MG63 (cell line): Measurements from ENCODE around the gene NDRG3. TPM values are rescaled to one million over a fixed set of nuclear protein-coding genes. Genes with fewer than 3 reads are reported as not detected.
A peak's percentile ranks its signal among the peaks of the same experiment; 100 is the strongest.

Source experiments
- DNase-seq: peaks from one replicate; pipeline ENCODE4 v3.0.0-alpha.2; 2020
- H3K27me3 ChIP-seq: fragments of 250-450 bp; sonication (Bioruptor Pico); 2 replicates; pipeline ENCODE4 v1.5.1; 2020; ENCODE audit warnings: mild to moderate bottlenecking, moderate library complexity
- H3K36me3 ChIP-seq: fragments of 250-450 bp; sonication (Bioruptor Pico); 2 replicates; pipeline ENCODE4 v1.5.1; 2020; ENCODE audit warnings: mild to moderate bottlenecking, moderate library complexity
- H3K4me3 ChIP-seq: fragments of 250-450 bp; sonication (Bioruptor Pico); 2 replicates; pipeline ENCODE4 v1.5.1; 2020; ENCODE audit warnings: mild to moderate bottlenecking, moderate library complexity
- H3K9me3 ChIP-seq: fragments of 250-450 bp; sonication (Bioruptor Pico); 2 replicates; pipeline ENCODE4 v1.5.1; 2020; ENCODE audit warnings: mild to moderate bottlenecking, moderate library complexity
- total RNA-seq: library from RNA; depleted of rRNA; stranded (reverse); fragments of >200 nt; shearing (Covaris generic); gene quantifications from 2 replicates; pipeline ENCODE4 v1.2.3, GENCODE V29; 2014; ENCODE audit warnings: low replicate concordance; rRNA removed

The NDRG3 gene
- 56.3 and 59.5 TPM in 2 replicates for total RNA-seq

DNA sequence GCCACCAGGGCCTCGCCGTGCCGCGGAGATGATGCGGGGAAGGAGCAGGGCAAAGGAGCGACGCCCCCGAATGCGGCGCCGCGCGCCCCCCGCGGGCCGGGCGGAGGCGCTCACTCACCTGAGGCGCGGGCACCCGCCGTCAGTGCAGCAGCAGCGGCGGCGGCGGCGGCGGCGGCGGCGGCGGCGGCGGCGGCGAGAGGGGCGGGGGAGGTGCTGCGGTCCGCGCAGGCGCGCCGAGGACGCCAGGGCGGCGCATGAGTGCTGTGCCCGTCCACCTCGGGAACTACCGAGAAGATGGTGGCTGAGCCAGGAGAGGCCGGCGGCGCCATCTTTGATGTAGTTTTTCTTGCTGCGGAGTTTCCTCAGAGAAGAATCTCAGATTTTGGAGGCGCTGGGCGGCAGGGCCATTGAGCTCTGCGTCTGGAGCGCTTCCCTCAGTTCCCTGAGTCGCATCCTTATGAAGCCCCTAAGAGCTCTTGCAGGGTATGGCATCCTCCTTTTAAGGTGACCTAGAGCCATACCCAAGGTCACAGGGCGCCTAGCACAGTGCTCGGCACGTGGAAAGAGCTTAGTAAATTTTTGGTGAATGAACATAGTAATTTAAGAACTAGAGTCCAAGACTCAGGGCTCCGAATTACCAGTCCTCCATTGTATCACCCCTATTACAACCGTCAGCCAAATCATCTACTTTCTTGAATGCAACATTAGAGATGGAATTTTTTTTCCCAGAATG, at the start of gene NDRG3:
NDRG3 (minus strand) TSS at position 164 of the 733 bp plus-strand sequence. CDS start 24,355 bp downstream, outside the sequence.
- Histone ChIP-seq H3K27me3 (no peaks in the 10 kb centered on the region), H3K4me3 (peak within 1 kb of the TSS; percentile 73), H3K36me3 (peaks cover 11% of the 10 kb centered on the region), H3K9me3 (no peaks in the 10 kb centered on the region)
- DNase-seq: peak; percentile 92

DNA sequence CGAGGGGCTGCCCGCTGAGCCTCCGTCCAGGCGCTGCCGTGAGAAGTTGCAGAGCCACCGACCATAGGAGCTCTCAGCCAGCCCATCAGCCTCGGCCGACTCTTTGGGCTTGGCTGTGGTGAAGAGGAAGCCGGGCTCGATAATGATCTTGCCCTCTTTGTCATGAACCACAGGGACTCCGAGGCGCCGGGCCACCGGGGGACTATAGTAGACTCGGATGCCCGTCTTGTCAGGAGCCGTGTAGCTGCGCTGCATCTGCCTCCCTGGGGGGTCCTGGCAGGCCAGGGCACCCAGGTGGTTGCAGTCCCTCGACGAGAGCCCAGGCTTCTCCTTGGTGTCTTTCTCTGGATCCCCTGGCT, 48.2 kb upstream of the NDRG3 start:
- no peaks in the 10 kb centered on the region for H3K9me3 ChIP-seq
- H3K36me3 ChIP-seq: peaks cover 90% of the 10 kb centered on the region
- no peak overlapping the region for H3K4me3 ChIP-seq
- no peak for DNase-seq
- no peaks in the 10 kb centered on the region for H3K27me3 ChIP-seq

DNA sequence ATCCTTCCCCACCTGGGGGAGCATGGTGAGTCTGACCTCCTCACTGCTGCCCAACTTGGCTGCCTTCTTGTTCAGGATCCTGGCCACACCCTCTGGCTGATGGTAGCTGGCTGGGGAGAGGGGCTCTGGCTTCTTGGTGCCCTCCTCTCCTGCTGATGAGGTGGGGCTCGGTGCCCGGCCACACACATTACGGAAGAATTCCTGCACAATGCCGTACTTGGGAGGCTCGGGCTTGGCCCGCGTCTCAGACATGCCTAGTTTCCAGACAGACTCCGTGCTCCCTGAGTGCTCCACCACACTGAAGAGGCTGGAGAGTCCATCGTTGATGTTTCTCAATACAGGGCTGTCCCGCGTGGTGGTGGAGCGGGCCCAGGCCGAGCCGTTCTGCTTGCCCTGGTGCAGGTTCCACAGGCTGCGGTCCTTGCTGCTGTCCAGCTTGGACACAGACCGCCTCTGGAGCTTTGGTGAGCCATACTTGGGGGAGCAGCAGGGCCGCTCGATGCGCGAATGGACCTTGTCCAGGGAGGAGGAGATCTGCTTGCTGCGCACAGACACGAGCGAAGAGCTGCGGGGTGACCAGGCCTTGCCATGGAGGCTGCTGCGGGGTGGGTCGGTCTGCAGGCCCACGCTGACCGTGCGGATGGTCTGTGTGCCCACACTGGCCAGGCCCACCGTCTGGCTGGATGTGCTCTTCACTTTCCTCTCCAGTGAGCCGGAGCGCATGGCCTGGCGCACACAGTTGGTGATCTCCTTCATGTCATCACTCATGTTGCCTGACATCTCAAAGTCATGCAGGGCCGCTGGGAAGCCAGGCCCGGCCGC, 47.6 kb upstream of the NDRG3 start:
- no peaks in the 10 kb centered on the region for H3K9me3 ChIP-seq
- peaks cover 90% of the 10 kb centered on the region for H3K36me3 ChIP-seq
- no peak overlapping the region for H3K4me3 ChIP-seq
- no peak for DNase-seq
- no peaks in the 10 kb centered on the region for H3K27me3 ChIP-seq

- H3K4me3 ChIP-seq: no peak overlapping the region
- peaks cover 84% of the 10 kb centered on the region for H3K36me3 ChIP-seq
- peak; percentile 74 for DNase-seq
- H3K9me3 ChIP-seq: no peaks in the 10 kb centered on the region
- H3K27me3 ChIP-seq: no peaks in the 10 kb centered on the region
Measured at GRCh38 chr20:36792422-36792821, 46.5 kb upstream of the NDRG3 start.

- H3K36me3 ChIP-seq: peaks cover 84% of the 10 kb centered on the region
- H3K27me3 ChIP-seq: no peaks in the 10 kb centered on the region
- no peak for DNase-seq
- H3K9me3 ChIP-seq: no peaks in the 10 kb centered on the region
- no peak overlapping the region for H3K4me3 ChIP-seq
Measured at GRCh38 chr20:36791862-36792261, 46.0 kb upstream of the NDRG3 start.

DNA sequence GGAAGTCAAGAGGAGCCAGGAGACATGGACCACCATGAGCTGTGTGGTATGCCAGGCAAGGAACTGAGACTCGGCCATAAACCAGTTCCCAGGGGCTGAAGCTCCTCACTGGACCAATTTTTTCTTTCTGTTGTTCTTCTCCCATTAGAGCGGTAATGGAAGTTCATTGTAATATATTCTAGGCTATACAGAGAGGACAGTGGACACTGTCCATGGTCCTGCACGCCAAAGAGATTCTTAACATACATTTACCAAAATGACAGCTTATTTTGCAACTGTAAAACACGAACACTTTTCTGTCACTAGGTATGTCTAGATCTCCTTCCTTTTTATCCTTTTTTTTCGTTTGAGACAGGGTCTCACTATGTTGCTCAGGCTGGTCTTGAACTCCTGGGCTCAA, 40.8 kb upstream of the NDRG3 start:
- DNase-seq: no peak
- Histone ChIP-seq H3K36me3 (peaks cover 84% of the 10 kb centered on the region), H3K9me3 (no peaks in the 10 kb centered on the region), H3K27me3 (no peaks in the 10 kb centered on the region), H3K4me3 (no peak overlapping the region)

- Histone ChIP-seq H3K27me3 (no peaks in the 10 kb centered on the region), H3K36me3 (peaks cover 80% of the 10 kb centered on the region), H3K4me3 (no peak overlapping the region), H3K9me3 (no peaks in the 10 kb centered on the region)
- no peak for DNase-seq
Measured at GRCh38 chr20:36786246-36786645, 40.4 kb upstream of the NDRG3 start.

- no peak for DNase-seq
Measured at GRCh38 chr20:36785308-36785707, 39.4 kb upstream of the NDRG3 start.

DNA sequence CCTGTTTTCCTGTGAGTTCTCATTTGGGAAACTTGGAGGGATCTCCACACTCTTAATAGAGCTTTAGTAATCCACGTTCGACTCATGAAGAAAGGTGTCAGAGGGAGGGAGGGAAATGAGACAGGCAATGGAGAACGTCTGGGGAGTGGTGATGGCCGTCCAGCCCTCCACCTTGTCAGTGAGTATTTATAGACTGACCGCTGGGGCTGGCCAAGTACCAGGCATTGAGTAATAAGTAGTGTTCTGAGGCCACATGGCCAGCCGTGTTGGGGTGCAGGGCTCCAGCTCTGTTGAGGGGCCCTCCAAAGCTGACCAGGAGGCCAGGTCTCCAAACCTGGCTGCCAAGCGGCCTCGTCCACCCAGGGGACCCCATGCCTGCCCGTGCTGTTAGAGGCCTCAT, 39.0 kb upstream of the NDRG3 start:
- DNase-seq: no peak
- H3K9me3 ChIP-seq: no peaks in the 10 kb centered on the region
- no peaks in the 10 kb centered on the region for H3K27me3 ChIP-seq
- H3K4me3 ChIP-seq: no peak overlapping the region
- H3K36me3 ChIP-seq: peaks cover 86% of the 10 kb centered on the region

More at GRCh38 chr20:36785308-36785707, 39.4 kb upstream of the NDRG3 start:
- Histone ChIP-seq H3K4me3 (no peak overlapping the region), H3K9me3 (no peaks in the 10 kb centered on the region), H3K27me3 (no peaks in the 10 kb centered on the region), H3K36me3 (peaks cover 82% of the 10 kb centered on the region)

- DNase-seq: no peak
- H3K9me3 ChIP-seq: no peaks in the 10 kb centered on the region
- H3K4me3 ChIP-seq: no peak overlapping the region
- no peaks in the 10 kb centered on the region for H3K27me3 ChIP-seq
- H3K36me3 ChIP-seq: peaks cover 85% of the 10 kb centered on the region
Measured at GRCh38 chr20:36784116-36784515, 38.2 kb upstream of the NDRG3 start.

- no peaks in the 10 kb centered on the region for H3K27me3 ChIP-seq
- DNase-seq: no peak
- no peak overlapping the region for H3K4me3 ChIP-seq
- no peaks in the 10 kb centered on the region for H3K9me3 ChIP-seq
- peaks cover 51% of the 10 kb centered on the region for H3K36me3 ChIP-seq
Measured at GRCh38 chr20:36779656-36780025, 33.8 kb upstream of the NDRG3 start.

DNA sequence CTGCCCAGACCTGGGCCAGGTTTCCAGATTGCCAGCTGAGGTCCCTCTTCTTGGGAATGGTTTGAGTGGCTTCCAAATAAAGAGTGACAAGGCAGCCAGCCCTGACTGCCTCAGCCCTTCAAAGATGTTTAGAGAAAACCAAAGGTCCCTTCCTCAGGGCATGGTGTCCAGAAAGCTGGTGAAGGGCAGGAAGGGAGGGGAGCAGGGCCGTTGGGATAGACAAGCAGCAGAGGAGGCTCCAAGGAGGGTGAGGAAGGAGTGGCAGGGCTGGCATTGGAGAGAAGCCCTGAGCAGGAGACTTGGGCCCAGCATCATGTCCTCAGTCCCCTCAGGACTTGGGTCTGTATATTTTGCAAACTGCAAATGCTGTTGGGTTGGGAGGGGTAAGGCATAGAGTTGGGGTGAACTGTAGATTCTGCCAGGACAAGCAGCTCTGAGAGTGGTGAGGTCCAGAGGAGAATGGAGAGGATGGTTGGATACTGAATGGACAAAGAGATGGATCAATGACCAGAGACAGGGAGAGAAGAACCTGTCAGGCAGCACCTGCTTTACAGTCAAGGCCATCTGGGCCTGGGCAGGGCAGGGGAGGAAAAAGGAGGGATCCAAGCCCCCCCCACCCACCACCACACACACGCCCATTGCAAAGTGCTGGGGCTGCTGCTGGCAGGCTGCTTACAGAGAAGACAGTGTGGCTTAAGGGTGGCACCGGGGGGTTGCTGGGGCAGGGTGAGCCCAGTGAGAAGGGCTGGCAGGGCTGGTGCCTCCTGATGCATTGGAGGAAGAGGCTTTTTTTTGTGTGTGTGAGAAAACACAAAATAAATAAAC, 33.2 kb upstream of the NDRG3 start:
- no peaks in the 10 kb centered on the region for H3K9me3 ChIP-seq
- DNase-seq: no peak
- no peak overlapping the region for H3K4me3 ChIP-seq
- no peaks in the 10 kb centered on the region for H3K27me3 ChIP-seq
- peaks cover 45% of the 10 kb centered on the region for H3K36me3 ChIP-seq

DNA sequence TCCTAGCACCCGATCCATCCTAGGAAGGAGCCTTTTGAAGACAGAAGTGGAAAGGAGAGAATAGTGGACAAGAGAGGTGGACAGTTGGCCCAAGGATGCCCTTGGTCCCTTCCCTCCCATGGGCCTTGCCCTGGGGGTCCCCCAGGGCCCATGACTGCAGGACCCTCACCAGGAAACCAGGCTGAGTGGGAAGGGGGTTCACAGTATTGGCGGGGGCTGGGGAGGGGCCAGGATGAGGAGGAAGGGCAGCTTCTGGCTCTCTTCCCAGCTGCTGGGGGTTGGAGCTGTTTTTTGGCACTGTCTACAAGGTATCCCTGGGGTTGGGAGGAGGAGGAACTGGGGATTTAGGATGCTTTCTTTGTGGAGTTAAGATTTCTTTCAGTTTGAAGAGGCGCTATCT, 31.7 kb upstream of the NDRG3 start:
- Histone ChIP-seq H3K36me3 (peaks cover 30% of the 10 kb centered on the region), H3K4me3 (no peak overlapping the region), H3K9me3 (no peaks in the 10 kb centered on the region), H3K27me3 (no peaks in the 10 kb centered on the region)
- DNase-seq: no peak

DNA sequence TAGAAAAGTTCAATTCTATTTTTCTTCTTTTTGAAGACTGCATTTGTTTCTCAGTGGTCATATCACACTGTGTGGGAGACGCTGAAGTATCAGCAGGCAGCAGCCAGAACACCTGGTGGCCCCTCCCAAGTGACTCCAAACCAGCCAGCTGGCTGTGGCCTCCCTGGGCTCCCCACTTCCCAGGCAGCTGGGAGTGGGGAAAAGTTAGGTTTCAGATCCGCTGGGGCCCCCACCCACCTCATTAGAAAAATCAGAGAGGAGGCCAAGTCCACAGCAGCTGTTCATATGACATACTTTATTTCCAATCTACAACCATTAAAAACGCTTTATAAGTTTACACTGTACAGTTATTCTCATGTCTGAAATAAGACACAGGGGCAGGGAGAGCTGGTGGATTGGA, 31.3 kb upstream of the NDRG3 start:
- H3K9me3 ChIP-seq: no peaks in the 10 kb centered on the region
- no peak for DNase-seq

DNA sequence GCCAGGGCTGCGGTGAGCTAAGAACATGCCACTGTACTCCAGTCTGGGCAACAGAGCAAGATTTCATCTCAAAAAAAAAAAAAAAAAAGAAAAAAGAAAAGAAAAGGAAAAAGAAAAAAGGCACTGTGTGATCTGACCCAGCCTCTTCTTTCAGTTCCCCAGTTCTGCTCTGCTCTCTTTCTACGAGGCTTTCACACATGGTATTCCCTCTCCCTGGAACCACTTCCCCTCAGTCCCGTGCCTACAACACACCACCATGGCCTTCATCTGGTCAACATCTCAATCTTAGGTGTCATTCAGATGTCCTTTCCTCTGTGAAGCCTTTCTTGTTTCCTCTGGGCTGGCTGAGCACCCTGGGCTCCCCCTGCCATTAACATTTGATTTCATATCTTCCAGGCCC, 29.9 kb upstream of the NDRG3 start:
- H3K9me3 ChIP-seq: no peaks in the 10 kb centered on the region
- DNase-seq: no peak
- H3K4me3 ChIP-seq: no peak overlapping the region
- H3K27me3 ChIP-seq: no peaks in the 10 kb centered on the region
- peaks cover 27% of the 10 kb centered on the region for H3K36me3 ChIP-seq

More for the DNA sequence above, 31.3 kb upstream of the NDRG3 start:
- H3K36me3 ChIP-seq: peaks cover 26% of the 10 kb centered on the region
- H3K27me3 ChIP-seq: no peaks in the 10 kb centered on the region
- no peak overlapping the region for H3K4me3 ChIP-seq

DNA sequence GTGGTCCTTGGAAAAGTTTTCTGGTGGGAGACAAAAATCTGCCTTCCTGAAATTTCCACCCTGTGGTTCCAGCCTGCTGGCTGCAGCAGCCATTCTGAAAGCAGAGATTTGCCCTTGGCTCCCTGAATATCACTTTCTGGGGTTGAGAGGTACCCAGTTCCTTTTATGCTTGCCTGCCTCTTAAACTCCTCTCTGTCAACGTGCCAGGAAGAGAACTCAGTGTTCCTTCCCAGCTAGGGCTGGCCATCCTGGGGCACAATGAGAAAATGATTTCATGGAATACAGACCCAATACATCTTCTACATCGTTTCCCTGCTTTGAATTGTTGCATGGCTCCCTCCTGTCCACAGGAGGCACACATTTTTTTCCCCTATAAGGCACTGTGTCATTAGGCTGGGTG, 29.3 kb upstream of the NDRG3 start:
- H3K36me3 ChIP-seq: peaks cover 25% of the 10 kb centered on the region
- no peaks in the 10 kb centered on the region for H3K27me3 ChIP-seq
- DNase-seq: no peak
- no peak overlapping the region for H3K4me3 ChIP-seq
- H3K9me3 ChIP-seq: no peaks in the 10 kb centered on the region
